HCT116 (cell line): ENCODE results near the gene CHST15. TPM values are rescaled to one million over a fixed set of nuclear protein-coding genes. Genes with fewer than 3 reads are reported as not detected.

Experiments
- ATAC-seq: fragments of 200-7000 bp; cut with Tn5 transposase; 2 replicates; pipeline ENCODE4 v1.9.1; 2020; ENCODE audit warnings: mild to moderate bottlenecking, moderate library complexity
- BruUV-seq: library from RNA; stranded (reverse); fragments of 400-500 nt; replicated peaks from 2 replicates; lab custom pipeline; 2021; lab: Mats Ljungman, UMichigan
- CTCF ChIA-PET: fragments of 300-600 bp; sonication (Branson Sonifier 250); formaldehyde crosslinking; loops from one replicate; lab custom pipeline; 2021; ENCODE audit warnings: antibody characterized with exemption; lab: Charles Lee
- POLR2A ChIA-PET: fragments of 300-600, 350-600 bp; sonication (Branson Sonifier 250); formaldehyde crosslinking; loops from one replicate; lab custom pipeline; 2021; ENCODE audit warnings: antibody characterized with exemption; lab: Charles Lee
- RAD21 ChIA-PET, 2 experiments: fragments of 300-600 bp; sonication (Branson Sonifier 250); formaldehyde crosslinking; loops; one replicate each; lab custom pipeline; 2023; ENCODE audit warnings: low total read pairs in 2 of 2; ENCODE audit not compliant: uncharacterized antibody in 2 of 2, unreplicated experiment in 2 of 2, low non-redundant PET in 1 of 2; lab: Charles Lee
- DNase-seq: peaks from one replicate; pipeline ENCODE4 v3.0.0-alpha.2; 2010; ENCODE audit warnings: low read depth, low spot score
- H2AFZ ChIP-seq: fragments of 200-600 bp; shearing (Covaris generic), sonication (generic); 2 replicates; pipeline ENCODE4 v1.6.1; 2017; ENCODE audit warnings: low read depth, mixed run types, mixed read lengths, antibody characterized with exemption, low read length; ENCODE audit not compliant: poor library complexity, severe bottlenecking
- H3K27ac ChIP-seq: 2 replicates; pipeline ENCODE4 v1.5.1; 2012; ENCODE audit warnings: low read depth, low read length
- H3K27me3 ChIP-seq: fragments of 200-600 bp; sonication (generic); 2 replicates; pipeline ENCODE4 v1.6.1; 2016; ENCODE audit warnings: mixed run types, low read length, mixed read lengths; ENCODE audit not compliant: insufficient read depth
- H3K36me3 ChIP-seq, 2 experiments: fragments of 200-500 bp in 1 of 2; fragments of 200-600 bp in 1 of 2; sonication (Bioruptor generic) in 1 of 2; sonication (generic) in 1 of 2; 2 replicates each; pipeline versions ENCODE4 v1.5.1 to v1.6.1; 2014 to 2016; ENCODE audit warnings: low read length in 2 of 2, inconsistent platforms in 1 of 2, mixed read lengths in 1 of 2, mixed run types in 1 of 2; ENCODE audit not compliant: insufficient read depth in 2 of 2, control insufficient read depth in 1 of 2
- H3K4me1 ChIP-seq, 2 experiments: fragments of 200-600 bp in 1 of 2; sonication (generic) in 1 of 2; 2 replicates each; pipeline versions ENCODE4 v1.5.1 to v1.6.1; 2012 to 2017; ENCODE audit warnings: low read length in 2 of 2, inconsistent platforms in 1 of 2, mild to moderate bottlenecking in 1 of 2, mixed read lengths in 1 of 2, mixed run types in 1 of 2, moderate library complexity in 1 of 2; ENCODE audit not compliant: insufficient read depth in 2 of 2, control insufficient read depth in 1 of 2
- H3K4me2 ChIP-seq: fragments of 200-600 bp; sonication (generic); 2 replicates; pipeline ENCODE4 v1.6.1; 2017; ENCODE audit warnings: mixed run types, low read length, mixed read lengths
- H3K4me3 ChIP-seq, 2 experiments: fragments of 200-600 bp in 1 of 2; sonication (generic) in 1 of 2; replicated peaks in 1 of 2; 2 replicates each; pipeline ENCODE4 v1.5.1; 2011 to 2016; ENCODE audit warnings: low read length in 2 of 2, control low read depth in 1 of 2, low read depth in 1 of 2, mild to moderate bottlenecking in 1 of 2, mixed read lengths in 1 of 2, mixed run types in 1 of 2
- H3K79me2 ChIP-seq: fragments of 200-600 bp; sonication (generic); 2 replicates; pipeline ENCODE4 v1.6.1; 2017; ENCODE audit warnings: mild to moderate bottlenecking, mixed run types, low read length, moderate library complexity, mixed read lengths; ENCODE audit not compliant: insufficient read depth
- H3K9ac ChIP-seq: fragments of 200-600 bp; sonication (generic); 2 replicates; pipeline ENCODE4 v1.6.1; 2016; ENCODE audit warnings: low read length, mixed read lengths
- H3K9me2 ChIP-seq: fragments of 200-600 bp; sonication (generic), shearing (Covaris generic); 2 replicates; pipeline ENCODE4 v1.6.1; 2017; ENCODE audit warnings: mixed run types, mild to moderate bottlenecking, moderate library complexity; ENCODE audit not compliant: insufficient read depth
- H3K9me3 ChIP-seq, 2 experiments: fragments of 200-500 bp in 1 of 2; fragments of 200-600 bp in 1 of 2; sonication (Bioruptor generic) in 1 of 2; sonication (generic) in 1 of 2; 2 replicates each; pipeline ENCODE4 v1.6.1; 2014 to 2017; ENCODE audit warnings: low read length in 2 of 2, mixed read lengths in 2 of 2, inconsistent platforms in 1 of 2, low read depth in 1 of 2, mild to moderate bottlenecking in 1 of 2, mixed run types in 1 of 2, moderate library complexity in 1 of 2; ENCODE audit not compliant: control insufficient read depth in 1 of 2, insufficient read depth in 1 of 2
- H4K20me1 ChIP-seq: fragments of 200-600 bp; sonication (generic), shearing (Covaris generic); 2 replicates; pipeline ENCODE4 v1.6.1; 2017; ENCODE audit warnings: mixed run types, mild to moderate bottlenecking, moderate library complexity; ENCODE audit not compliant: insufficient read depth
- CBX3 ChIP-seq: IDR thresholded peaks from 2 replicates; pipeline ENCODE4 v1.6.1; 2012; ENCODE audit warnings: low read depth
- EZH2phosphoT487 ChIP-seq: fragments of 200-600 bp; IDR thresholded peaks from 2 replicates; pipeline ENCODE4 v1.6.1; 2018; ENCODE audit warnings: antibody characterized with exemption, borderline replicate concordance
- FOSL1 ChIP-seq: IDR thresholded peaks from 2 replicates; pipeline ENCODE4 v1.6.1; 2012; ENCODE audit warnings: low read depth
- JUND ChIP-seq: IDR thresholded peaks from 2 replicates; pipeline ENCODE4 v1.6.1; 2012
- MAX ChIP-seq: IDR thresholded peaks from 2 replicates; pipeline ENCODE4 v1.6.1; 2012
- POLR2A ChIP-seq: IDR thresholded peaks from 2 replicates; pipeline ENCODE4 v1.7.0; 2011; ENCODE audit warnings: borderline replicate concordance; ENCODE audit not compliant: insufficient read depth, insufficient read length; ENCODE audit errors: extremely low read depth
- RAD21 ChIP-seq: IDR thresholded peaks from 2 replicates; pipeline ENCODE4 v1.6.1; 2012; ENCODE audit warnings: low read depth, mild to moderate bottlenecking
- SIN3A ChIP-seq: IDR thresholded peaks from 2 replicates; pipeline ENCODE4 v1.6.1; 2012; ENCODE audit warnings: low read depth
- SP1 ChIP-seq: IDR thresholded peaks from 2 replicates; pipeline ENCODE4 v1.6.1; 2012; ENCODE audit warnings: low read depth
- TCF7L2 ChIP-seq: IDR thresholded peaks from 2 replicates; pipeline ENCODE4 v1.7.0; 2011; ENCODE audit warnings: borderline replicate concordance, inconsistent platforms; ENCODE audit not compliant: insufficient read depth, insufficient read length; ENCODE audit errors: extremely low read depth
- YY1 ChIP-seq: IDR thresholded peaks from 2 replicates; pipeline ENCODE4 v1.6.1; 2011; ENCODE audit warnings: low read length, low read depth, moderate library complexity, mild to moderate bottlenecking; ENCODE audit not compliant: insufficient replicate concordance; ENCODE audit errors: extremely low read depth
- ZBTB33 ChIP-seq: IDR thresholded peaks from 2 replicates; pipeline ENCODE4 v1.6.1; 2011; ENCODE audit warnings: mild to moderate bottlenecking, low read length, moderate library complexity; ENCODE audit not compliant: insufficient replicate concordance; ENCODE audit errors: extremely low read depth
- ZFX ChIP-seq: fragments of 450-650 bp; IDR thresholded peaks from 2 replicates; pipeline ENCODE4 v1.6.1; 2017
- intact Hi-C: fragments of 100-400 bp; cut with micrococcal nuclease; formaldehyde crosslinking; loops from 2 replicates; pipeline ENCODE4 v1.10.0; 2022
- total RNA-seq: library from RNA; stranded (reverse); gene quantifications from one replicate; pipeline ENCODE4 v1.2.1, GENCODE V29; 2021; ENCODE audit not compliant: unreplicated experiment

Gene CHST15
- total RNA-seq, 1 experiment from 2014 or later, result 47.2 TPM

- Histone ChIP-seq H3K9me3 (no peaks in the 10 kb centered on the region), H4K20me1 (0 out of 2 replicates have a peak, but pooled peaks cover 3% of the 10 kb centered on the region), H3K4me2 (no peak overlapping the region), H3K27me3 (no peaks in the 10 kb centered on the region), H3K9me2 (no peaks in the 10 kb centered on the region), H3K9ac (no peak overlapping the region), H3K27ac (no peak overlapping the region), H3K4me3 (no peak overlapping the region), H3K36me3 (no peaks in the 10 kb centered on the region), H3K4me1 (peaks cover 0 to 10% of the 10 kb centered on the region in 2 experiments; a peak in 2 of 4 replicates), H2AFZ (no peak overlapping the region), H3K79me2 (peaks cover 34% of the 10 kb centered on the region)
- ATAC-seq (no peak), DNase-seq (no peak)
- RAD21 ChIA-PET, result no interaction called here
- CTCF ChIA-PET, result no interaction called here
- POLR2A ChIA-PET, result no interaction called here
- BruUV-seq, result no TSS peak
- TF ChIP-seq FOSL1, result no peak
- TF ChIP-seq RAD21, result no peak
- no peak for TF ChIP-seq CBX3
- TF ChIP-seq TCF7L2, result no peak
- TF ChIP-seq MAX, result no peak
- TF ChIP-seq EZH2phosphoT487, result no peak
- TF ChIP-seq POLR2A, result no peak
- no peak for TF ChIP-seq ZFX
- no peak for TF ChIP-seq JUND
- TF ChIP-seq ZBTB33, result no peak
- no peak for TF ChIP-seq YY1
- no peak for TF ChIP-seq SP1
- TF ChIP-seq SIN3A, result no peak
- intact Hi-C loops, result no loop called here
These were observed 27.2 kb downstream of the CHST15 start for GRCh38 chr10:124066126-124066700.
